ENCODE measurements around the gene EPHA8. TPM values are rescaled to one million over a fixed set of nuclear protein-coding genes. Genes with fewer than 3 reads are reported as not detected.

The EPHA8 gene
- polyA plus RNA-seq, 1 of the 3 experiments (the other 2 are of a cell fraction), result 0.02 TPM

- peaks cover 26% of the 10 kb centered on the region for H3K27me3 ChIP-seq (ENCODE audit: insufficient read depth)
Observed at GRCh38 chr1:22629886-22630285, 66.6 kb downstream of the EPHA8 start.

DNA sequence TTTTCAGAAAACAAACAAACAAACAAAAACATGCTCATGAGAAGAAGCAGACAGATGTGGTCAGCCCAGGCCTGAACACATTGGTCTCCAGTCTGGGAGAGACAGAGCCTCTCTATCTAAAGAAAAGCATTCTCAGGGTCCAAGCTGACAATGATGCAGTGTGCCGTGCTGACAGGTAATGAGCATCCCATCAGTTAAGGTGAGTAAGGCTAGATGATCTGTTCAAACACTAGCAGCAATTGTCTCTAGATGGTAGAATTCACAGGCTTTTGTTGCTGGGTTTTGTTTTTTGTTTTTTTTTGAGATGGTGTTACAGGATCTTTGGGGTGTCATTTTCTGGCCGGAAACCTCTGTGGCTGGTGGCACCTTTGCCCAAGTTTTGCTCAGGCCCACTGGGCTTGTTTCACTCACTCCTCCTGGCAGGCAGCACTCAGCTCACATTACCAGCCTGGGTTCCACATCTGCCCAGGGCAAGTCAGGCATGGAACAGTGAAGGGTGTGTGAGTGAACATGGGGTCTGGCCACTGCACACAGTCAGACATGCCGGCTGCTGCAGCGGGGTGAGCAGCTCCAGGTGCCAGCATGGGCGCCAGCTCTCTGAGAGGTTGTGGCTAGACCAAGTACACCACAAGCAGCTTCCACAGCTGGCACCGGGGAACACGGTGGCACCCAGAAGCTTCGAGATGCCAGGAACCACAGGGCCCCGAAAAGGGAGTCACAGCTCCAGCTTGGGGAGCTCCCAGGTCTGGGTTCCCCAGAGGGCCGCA is 70.6 kb downstream of the EPHA8 start:
- no peak for DNase-seq
- Histone ChIP-seq H3K27ac (ENCODE audit: low read depth in 2 of 2, low read length in 1 of 2) (no peak overlapping the region), H3K4me3 (ENCODE audit: low read depth in 2 of 2, low read length in 1 of 2) (no peak overlapping the region), H3K9me3 (no peaks in the 10 kb centered on the region), H4K20me1 (ENCODE audit: insufficient read depth) (no peaks in the 10 kb centered on the region), H3K79me2 (ENCODE audit: insufficient read depth) (no peaks in the 10 kb centered on the region), H3K36me3 (replicated peaks in 1 of 2; ENCODE audit: control insufficient read depth in 1 of 2, insufficient read depth in 2 of 2, low read length in 1 of 2) (no peaks in the 10 kb centered on the region), H2AFZ (ENCODE audit: low read depth) (no peak overlapping the region), H3K4me2 (no peak overlapping the region), H3K9ac (no peak overlapping the region), H3F3A (replicated peaks; ENCODE audit: insufficient read depth) (no peaks in the 10 kb centered on the region), H3K4me1 (ENCODE audit: control insufficient read depth in 1 of 2, insufficient read depth in 2 of 2, low read depth in 1 of 2, low read length in 1 of 2) (no peaks in the 10 kb centered on the region), H3K27me3 (ENCODE audit: insufficient read depth) (peaks cover 26% of the 10 kb centered on the region), H3K9me2 (no peaks in the 10 kb centered on the region)
- TF ChIP-seq GABPA (IDR thresholded peaks at IDR 0.05; ENCODE audit: low read depth), result no peak
- no peak for TF ChIP-seq ZBTB33 (IDR thresholded peaks at IDR 0.05; ENCODE audit: borderline replicate concordance, low read depth)
- TF ChIP-seq, protein P1, sequence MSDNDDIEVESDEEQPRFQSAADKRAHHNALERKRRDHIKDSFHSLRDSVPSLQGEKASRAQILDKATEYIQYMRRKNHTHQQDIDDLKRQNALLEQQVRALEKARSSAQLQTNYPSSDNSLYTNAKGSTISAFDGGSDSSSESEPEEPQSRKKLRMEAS (IDR thresholded peaks at IDR 0.05; ENCODE audit: low read depth), result no peak
- no peak for TF ChIP-seq MXI1 (IDR thresholded peaks at IDR 0.05; ENCODE audit: low read depth, low read length)
- no peak for TF ChIP-seq POLR2AphosphoS5 (IDR thresholded peaks at IDR 0.05; ENCODE audit: low read depth, low read length)
- TF ChIP-seq RCOR1 (IDR thresholded peaks at IDR 0.05; ENCODE audit: low read length), result no peak
- no peak for TF ChIP-seq FOXM1 (IDR thresholded peaks at IDR 0.05; ENCODE audit: low read depth)
- TF ChIP-seq CTCF (IDR thresholded peaks at IDR 0.05), result no peak
- no peak for TF ChIP-seq EP300 (IDR thresholded peaks at IDR 0.05; ENCODE audit: borderline replicate concordance in 1 of 2, low read depth in 1 of 2, low read length in 1 of 2)
- no peak for TF ChIP-seq NFIC (IDR thresholded peaks at IDR 0.05; ENCODE audit: borderline replicate concordance)
- no peak for TF ChIP-seq TEAD4 (IDR thresholded peaks at IDR 0.05; ENCODE audit: borderline replicate concordance, insufficient read depth)
- no peak for TF ChIP-seq TCF12 (IDR thresholded peaks at IDR 0.05)
- no peak for TF ChIP-seq YY1 (IDR thresholded peaks at IDR 0.05; ENCODE audit: low read depth)
- TF ChIP-seq TAF1 (IDR thresholded peaks at IDR 0.05; ENCODE audit: borderline replicate concordance, low read depth, low read length), result no peak
- no peak for TF ChIP-seq NRF1 (IDR thresholded peaks at IDR 0.05; ENCODE audit: low read depth, low read length)
- TF ChIP-seq REST (IDR thresholded peaks at IDR 0.05; ENCODE audit: low read depth, low read length), result no peak
- TF ChIP-seq FOSL2 (IDR thresholded peaks at IDR 0.05; ENCODE audit: borderline replicate concordance, low read depth), result no peak
- POLR2A ChIA-PET, result no interaction called here
- CTCF ChIA-PET, result interaction anchor here (1.6 to 5.1 kb wide), 5 partner anchors 8 to 217 kb away, joined by 4 to 58 read pairs (median 11); no protein-coding TSS in a partner anchor
- 67% methylated on average over 6 of the region's 10 CpGs for WGBS (ENCODE audit: low lambda C conversion rate)

More at GRCh38 chr1:22629886-22630285, 66.6 kb downstream of the EPHA8 start:
- Histone ChIP-seq H4K20me1 (ENCODE audit: insufficient read depth) (no peaks in the 10 kb centered on the region), H3K36me3 (replicated peaks in 1 of 2; ENCODE audit: control insufficient read depth in 1 of 2, insufficient read depth in 2 of 2, low read length in 1 of 2) (no peaks in the 10 kb centered on the region), H3K4me2 (no peak overlapping the region), H3K9ac (no peak overlapping the region), H3K9me3 (no peaks in the 10 kb centered on the region), H3F3A (replicated peaks; ENCODE audit: insufficient read depth) (no peaks in the 10 kb centered on the region), H2AFZ (ENCODE audit: low read depth) (no peak overlapping the region), H3K4me3 (ENCODE audit: low read depth in 2 of 2, low read length in 1 of 2) (no peak overlapping the region), H3K9me2 (no peaks in the 10 kb centered on the region), H3K27ac (ENCODE audit: low read depth in 2 of 2, low read length in 1 of 2) (no peak overlapping the region), H3K4me1 (ENCODE audit: control insufficient read depth in 1 of 2, insufficient read depth in 2 of 2, low read depth in 1 of 2, low read length in 1 of 2) (no peaks in the 10 kb centered on the region), H3K79me2 (ENCODE audit: insufficient read depth) (no peaks in the 10 kb centered on the region)
- WGBS (ENCODE audit: low lambda C conversion rate), result 60% methylated on average over 2 of the region's 2 CpGs
- TF ChIP-seq EP300 (IDR thresholded peaks at IDR 0.05; ENCODE audit: borderline replicate concordance in 1 of 2, low read depth in 1 of 2, low read length in 1 of 2), result no peak
- TF ChIP-seq TAF1 (IDR thresholded peaks at IDR 0.05; ENCODE audit: borderline replicate concordance, low read depth, low read length), result no peak
- TF ChIP-seq YY1 (IDR thresholded peaks at IDR 0.05; ENCODE audit: low read depth), result no peak
- no peak for TF ChIP-seq FOXJ3 (CRISPR knock-in tag; IDR thresholded peaks at IDR 0.05)
- POLR2A ChIA-PET, result no interaction called here
- CTCF ChIA-PET, result interaction anchor here (1.1 to 2.8 kb wide), 3 partner anchors 12 to 213 kb away, joined by 4 to 13 read pairs (median 7); no protein-coding TSS in a partner anchor
- DNase-seq, result no peak

Data from SK-N-SH (cell line).